COR-L47 (cell line): ENCODE data around the gene TMEM106A.
"Not testable (repeated sequence)": the region's sequence is repeated elsewhere in the genome, so short reads cannot be mapped to it uniquely, and the experiment has no call there.

ENCODE experiments used
- DNase-seq: peaks from one replicate; lab custom pipeline; 2025; lab: John Stamatoyannopoulos, UW

TMEM106A gene

GRCh38 chr17:43215341-43215740 lies 3.7 kb downstream of the TMEM106A start:
- DNase-seq = no peak

GRCh38 chr17:43216369-43216761 lies 4.7 kb downstream of the TMEM106A start:
- DNase-seq = no peak

- DNase-seq = no peak
These were observed 5.3 kb downstream of the TMEM106A start for GRCh38 chr17:43216762-43217613.

- no peak for DNase-seq
These were observed 6.0 kb downstream of the TMEM106A start for GRCh38 chr17:43217614-43218087.

GRCh38 chr17:43219001-43219400 lies 7.3 kb downstream of the TMEM106A start:
- no peak for DNase-seq

- no peak for DNase-seq
These were observed 8.2 kb downstream of the TMEM106A start for GRCh38 chr17:43219746-43220380.

GRCh38 chr17:43220511-43221125 lies 8.9 kb downstream of the TMEM106A start:
- DNase-seq = no peak

- no peak for DNase-seq
These were observed 12.6 kb downstream of the TMEM106A start for GRCh38 chr17:43224146-43224705.

- no peak for DNase-seq
These were observed 14.7 kb downstream of the TMEM106A start for GRCh38 chr17:43226393-43226792.

- DNase-seq = not testable (repeated sequence)
These were observed 16.5 kb downstream of the TMEM106A start, which contains the start of gene CCDC200 for GRCh38 chr17:43228020-43228782. CCDC200 (minus strand) TSS chr17:43228623; CDS start chr17:43228554, 69 bp downstream.

GRCh38 chr17:43231205-43232020 lies 19.7 kb downstream of the TMEM106A start:
- DNase-seq = not testable (repeated sequence)

- not testable (repeated sequence) for DNase-seq
These were observed 20.5 kb downstream of the TMEM106A start for GRCh38 chr17:43232021-43232699.

GRCh38 chr17:43233263-43233662 lies 21.6 kb downstream of the TMEM106A start:
- not testable (repeated sequence) for DNase-seq

- DNase-seq = not testable (repeated sequence)
These were observed 22.2 kb downstream of the TMEM106A start, which contains the start of gene RNU2-1 for GRCh38 chr17:43233877-43234276. RNU2-1 (minus strand) TSS chr17:43233977.

GRCh38 chr17:43239597-43239996 lies 27.9 kb downstream of the TMEM106A start:
- DNase-seq = not testable (repeated sequence)

GRCh38 chr17:43240596-43241352 lies 29.1 kb downstream of the TMEM106A start:
- not testable (repeated sequence) for DNase-seq

- DNase-seq = not testable (repeated sequence)
These were observed 34.8 kb downstream of the TMEM106A start for GRCh38 chr17:43246456-43246855.
